NCI-H1105 (cell line): Measurements from ENCODE around the gene MYL10.
"Not testable (repeated sequence)": the region's sequence is repeated elsewhere in the genome, so short reads cannot be mapped to it uniquely, and the experiment has no call there.

Experiments
- DNase-seq: peaks from one replicate; lab custom pipeline; 2025; lab: John Stamatoyannopoulos, UW

MYL10 gene

DNA sequence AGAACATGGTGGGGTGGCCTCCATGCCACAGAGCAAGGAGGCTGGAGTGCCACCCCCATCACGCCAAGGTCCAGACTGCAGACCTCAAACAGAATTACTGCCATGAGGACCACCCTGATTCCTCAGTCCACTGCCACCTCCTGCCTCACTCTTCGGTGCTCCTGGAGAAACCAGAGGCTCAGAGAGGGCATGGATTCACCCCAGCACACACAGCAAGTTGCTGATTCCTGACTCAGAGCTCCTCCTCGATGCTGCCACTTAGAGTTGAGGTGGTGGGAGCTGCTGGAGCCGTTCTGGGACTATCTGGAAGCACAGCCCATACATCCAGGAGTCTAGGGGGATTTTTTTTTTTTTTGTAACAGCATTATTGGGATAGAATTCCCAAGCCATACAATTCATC lies 22.0 kb upstream of the MYL10 start:
- no peak for DNase-seq

DNA sequence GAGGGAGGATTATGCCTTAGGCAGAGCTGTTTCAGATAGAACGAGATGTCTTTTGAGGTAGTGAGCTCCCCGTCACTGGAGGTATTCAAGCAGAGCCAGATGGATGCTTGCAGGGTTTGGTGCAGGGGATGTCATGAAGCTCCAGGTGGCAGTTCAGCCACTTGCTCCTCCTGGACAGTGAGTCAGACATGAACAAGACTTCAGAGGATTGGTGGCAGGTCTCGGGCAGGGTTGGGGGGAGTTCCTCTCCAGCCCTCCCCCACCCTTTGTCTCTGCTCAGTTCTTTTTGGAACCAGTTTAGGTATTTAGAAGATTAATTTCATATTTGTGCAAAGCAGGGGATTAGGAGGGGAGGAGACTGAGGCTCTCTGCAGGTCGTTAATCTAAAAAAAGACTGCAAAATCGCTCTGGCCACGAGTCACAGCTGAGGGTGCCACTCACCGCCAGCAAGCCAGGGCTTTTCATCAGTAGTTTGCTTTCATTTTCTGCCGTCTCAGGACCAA lies 21.5 kb upstream of the MYL10 start:
- DNase-seq, result no peak

DNA sequence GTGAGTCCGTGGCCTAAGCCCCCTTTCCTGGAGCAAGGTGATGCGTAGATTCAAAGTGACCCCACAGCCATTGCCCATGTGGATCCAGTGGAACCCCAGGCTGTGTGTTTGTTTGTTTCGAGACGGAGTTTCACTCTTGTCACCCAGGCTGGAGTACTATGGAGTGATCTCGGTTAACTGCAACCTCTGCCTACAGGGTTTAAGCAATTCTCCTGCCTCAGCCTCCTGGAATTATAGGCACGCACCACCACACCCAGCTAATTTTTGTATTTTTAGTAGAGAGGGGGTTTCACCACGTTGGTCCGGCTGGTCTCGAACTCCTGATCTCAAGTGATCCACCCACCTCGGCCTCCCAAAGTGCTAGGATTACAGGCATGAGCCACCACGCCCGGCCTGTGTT lies 18.8 kb upstream of the MYL10 start:
- not testable (repeated sequence) for DNase-seq

DNA sequence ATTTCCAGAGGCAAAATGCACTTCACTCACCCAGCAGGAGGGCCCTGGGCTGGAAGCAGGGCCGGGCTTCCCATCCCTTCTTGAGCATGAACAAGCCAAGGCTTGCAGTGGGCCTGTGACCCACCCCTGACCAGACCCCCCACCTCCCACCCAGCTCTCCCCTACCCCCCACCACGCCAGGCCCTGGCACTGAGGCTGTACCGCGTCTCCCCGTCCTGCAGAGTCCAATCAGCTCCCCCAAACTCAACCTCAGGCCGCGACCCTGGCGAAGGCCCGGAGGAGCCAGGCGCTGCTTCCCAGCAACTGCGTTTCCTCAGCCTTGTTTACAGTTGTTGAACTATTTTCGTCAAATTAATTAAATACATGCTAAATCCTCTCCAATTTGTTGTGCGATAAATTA lies 16.9 kb upstream of the MYL10 start:
- no peak for DNase-seq

DNA sequence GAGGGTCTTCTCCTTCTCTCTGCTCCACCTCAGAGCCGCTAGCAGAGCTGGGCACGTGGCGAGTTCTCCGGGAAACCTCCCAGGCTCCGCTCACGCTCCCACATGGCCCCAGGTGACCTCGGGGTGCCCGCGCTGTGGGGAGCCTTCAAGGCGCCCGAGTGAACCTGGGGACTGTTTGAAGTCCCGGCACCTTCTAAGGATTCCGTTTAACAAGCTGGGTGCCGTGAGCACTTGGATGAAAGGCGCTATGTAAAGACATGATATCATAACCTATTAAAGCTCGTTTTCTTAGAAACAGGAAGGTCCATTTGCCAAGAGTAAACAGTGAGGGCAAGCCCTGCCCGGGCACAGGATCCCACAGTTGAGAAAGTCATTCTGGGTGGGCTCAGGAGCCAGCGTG lies 15.8 kb upstream of the MYL10 start:
- DNase-seq, result no peak

DNA sequence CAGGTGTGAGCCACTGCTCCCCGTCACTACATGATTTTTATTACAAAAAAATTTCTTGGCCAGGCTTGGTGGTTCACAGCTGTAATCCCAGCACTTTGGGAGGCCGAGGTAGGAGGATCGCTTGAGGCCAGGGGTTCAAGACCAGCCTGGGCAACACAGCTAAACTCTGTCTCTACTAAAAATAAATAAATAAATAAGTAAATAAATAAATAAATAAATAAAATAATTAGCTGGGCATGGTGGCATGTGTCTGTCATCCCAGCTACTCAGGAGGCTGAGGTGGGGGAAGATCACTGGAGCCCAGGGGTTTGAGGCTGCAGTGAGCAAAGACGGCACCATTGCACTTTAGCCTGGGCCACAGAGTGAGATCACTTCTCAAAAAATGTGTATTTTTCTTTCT lies 10.0 kb upstream of the MYL10 start:
- DNase-seq, result not testable (repeated sequence)

DNA sequence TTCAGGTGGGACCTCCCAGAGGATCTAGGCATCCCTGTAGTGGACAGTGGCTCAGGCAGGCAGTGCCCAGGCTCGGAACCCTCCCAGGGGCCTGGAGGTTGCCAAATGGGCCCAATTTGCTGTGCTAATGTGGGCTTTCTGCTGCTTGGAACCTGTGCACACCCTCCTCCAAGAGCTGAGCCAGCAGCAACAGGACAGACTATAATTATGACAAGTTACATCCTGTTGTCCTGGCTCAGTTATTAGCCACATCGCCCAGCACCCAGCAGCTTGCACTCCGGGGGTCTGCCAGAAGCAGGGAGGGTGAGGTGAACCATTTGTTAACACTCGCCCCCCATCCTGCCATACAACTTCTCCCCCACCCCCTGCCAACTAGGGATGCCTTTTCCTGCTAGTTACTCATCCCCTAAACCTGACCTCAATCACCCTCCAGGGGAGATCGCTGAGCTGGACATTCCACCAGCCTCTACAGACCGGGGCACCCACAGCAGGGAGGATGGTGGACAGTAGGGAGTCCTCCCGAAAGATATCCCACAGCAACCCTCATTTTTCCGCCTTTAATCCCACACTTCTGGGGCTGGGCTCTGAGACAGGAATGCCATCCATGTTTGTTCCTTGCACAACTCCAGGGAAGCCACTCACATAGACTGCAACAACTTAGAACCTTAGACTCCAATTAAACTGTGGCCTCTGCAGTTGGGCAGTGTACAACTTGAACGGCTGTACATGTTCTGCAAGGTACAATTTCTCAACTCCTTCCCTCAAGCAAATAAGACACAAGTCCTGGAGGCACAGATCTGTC lies 7.9 kb upstream of the MYL10 start:
- DNase-seq, result no peak

DNA sequence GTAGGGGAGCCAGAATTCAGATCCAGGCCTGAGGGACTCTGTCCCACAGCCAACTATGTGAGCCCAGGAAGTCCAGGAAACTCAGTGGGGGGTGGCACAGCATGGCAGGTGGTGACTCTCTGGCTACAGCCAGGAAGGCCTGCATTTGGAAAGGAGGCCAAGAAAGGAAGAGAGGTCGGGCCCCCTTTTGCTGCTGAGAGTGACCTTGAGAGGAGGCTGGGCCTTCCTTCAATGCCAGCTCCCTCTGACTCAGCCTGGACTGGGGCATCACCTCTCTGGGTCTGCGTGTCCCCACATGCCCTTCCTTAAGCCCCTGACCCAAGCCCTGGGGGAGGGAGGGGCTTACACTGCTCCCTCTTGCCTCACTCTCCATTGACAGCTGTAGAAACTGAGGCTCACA lies 6.4 kb upstream of the MYL10 start:
- no peak for DNase-seq

DNA sequence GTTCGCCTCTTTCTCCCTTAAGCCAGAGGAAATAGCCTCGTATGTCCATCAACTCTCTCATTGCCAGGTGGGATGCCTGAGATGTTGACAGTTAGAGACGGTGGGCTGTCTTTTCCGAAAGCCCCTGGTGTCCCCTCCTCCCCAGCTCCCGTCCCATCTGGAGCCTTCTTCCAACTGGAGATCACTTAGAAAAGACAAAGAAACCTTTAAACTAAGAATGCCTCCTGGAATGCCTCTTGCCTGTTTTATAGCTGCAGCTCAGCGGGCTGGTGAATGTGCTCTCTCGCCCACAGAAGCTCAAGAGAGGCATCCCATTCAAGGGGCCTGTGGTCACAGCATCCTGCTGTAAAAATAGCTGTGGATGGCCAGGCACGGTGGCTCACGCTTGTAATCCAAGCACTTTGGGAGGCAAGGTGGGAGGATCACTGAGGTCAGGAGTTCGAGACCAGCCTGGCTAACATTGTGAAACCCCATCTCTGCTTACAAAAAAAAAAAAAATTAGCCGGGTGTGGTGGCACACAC lies 5.2 kb upstream of the MYL10 start:
- DNase-seq, result no peak

DNA sequence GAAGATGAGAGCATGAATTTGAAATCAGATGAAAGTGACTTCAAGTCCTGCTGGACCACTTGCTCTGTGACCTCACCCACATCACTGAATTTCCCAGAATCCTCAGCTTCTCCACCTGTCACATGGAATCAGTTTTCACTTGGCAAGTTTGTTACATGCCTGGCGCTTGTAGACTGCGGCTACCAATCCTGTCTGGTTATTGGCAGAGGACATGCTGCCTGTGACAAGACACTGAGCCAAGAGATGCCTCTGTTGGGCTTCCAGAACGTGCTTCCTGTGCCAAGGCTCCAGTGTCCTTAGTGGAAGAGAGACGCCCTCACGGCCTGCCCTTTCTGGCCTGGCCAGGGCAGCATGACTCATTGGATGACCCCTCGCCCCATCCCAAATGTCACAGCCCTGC lies 4.4 kb upstream of the MYL10 start:
- DNase-seq, result no peak

DNA sequence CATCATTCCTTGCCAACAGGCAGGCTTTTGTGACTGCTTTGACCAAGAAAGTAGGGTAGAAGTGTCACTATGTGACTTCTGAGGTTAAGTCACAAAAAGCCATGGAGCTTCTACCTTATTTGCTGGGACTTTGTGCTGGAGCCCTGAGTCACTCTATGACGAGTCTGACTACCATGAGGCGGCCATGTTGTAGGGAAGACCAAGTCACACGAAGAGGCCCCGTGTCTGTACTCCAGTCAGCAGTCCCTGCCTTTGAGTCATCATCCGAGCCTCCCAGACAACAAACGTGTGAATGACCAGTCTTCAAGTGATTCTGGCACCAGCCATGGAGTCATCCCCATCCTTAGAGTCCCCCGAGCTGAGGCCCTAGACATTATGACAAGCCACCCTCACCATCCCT lies 3.5 kb upstream of the MYL10 start:
- DNase-seq, result no peak

DNA sequence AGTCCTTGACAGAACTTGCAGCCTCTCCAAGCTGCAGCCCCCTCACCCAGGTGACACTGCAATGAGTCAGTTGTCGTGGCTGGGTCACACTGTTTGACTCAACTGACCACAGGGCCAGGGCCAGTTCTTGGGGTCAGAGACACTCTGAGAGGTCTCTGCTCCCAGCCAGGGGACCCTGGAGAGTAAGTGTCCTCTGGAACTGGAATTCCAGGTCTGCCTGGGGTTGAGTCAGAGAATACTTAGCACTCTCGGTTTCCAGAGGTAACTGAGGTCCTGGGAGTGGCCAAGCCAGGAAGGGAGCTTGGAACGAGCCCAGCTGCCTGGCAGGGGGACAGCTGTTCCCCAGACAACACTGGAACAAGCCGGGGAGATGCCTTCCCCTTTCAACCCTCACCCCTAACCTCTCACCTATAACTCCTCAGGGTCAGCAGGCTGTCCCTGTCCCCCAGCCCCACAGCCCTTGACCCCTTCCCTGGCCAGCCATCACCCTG lies 2.2 kb upstream of the MYL10 start:
- no peak for DNase-seq

DNA sequence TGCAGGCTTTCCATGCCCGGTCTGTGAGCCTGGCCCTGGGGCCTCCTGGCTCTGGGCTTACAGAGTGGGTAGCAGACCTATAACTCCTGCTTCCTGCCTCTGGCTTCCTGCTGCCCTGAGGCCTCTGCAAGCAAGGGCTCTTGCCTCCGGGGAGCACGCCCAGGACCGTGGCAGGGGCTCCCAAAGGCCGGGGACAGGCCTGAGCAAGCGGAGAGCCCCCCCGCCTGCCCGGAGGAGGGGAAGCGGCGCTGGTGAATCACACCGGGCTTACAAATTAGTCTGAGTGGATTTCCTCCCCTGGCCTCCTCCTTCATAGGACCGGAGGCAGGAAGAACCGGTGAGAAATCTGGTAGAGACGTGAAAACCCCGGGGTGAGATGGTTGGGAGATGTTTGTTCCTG lies 1.5 kb upstream of the MYL10 start:
- no peak for DNase-seq

DNA sequence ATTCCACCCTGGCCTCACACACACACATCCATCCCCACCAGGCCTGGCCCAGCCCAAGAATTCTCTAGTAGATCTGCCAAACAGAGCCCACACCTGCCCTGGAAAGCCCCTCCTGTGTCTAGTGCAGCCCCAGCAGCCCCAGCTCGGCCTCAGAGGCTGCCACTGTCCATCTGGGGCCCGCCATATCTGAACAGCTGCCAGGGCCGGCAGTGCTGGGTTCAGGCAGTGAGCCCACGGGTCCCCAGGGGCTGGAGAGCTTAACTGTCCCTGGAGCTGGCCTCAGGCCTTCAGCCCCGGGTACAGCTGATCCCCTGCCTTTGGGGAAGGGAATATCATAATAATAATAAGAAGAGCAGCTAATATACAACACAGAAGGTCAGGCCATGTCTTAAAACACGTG lies 574 bp downstream of the MYL10 start:
- no peak for DNase-seq

DNA sequence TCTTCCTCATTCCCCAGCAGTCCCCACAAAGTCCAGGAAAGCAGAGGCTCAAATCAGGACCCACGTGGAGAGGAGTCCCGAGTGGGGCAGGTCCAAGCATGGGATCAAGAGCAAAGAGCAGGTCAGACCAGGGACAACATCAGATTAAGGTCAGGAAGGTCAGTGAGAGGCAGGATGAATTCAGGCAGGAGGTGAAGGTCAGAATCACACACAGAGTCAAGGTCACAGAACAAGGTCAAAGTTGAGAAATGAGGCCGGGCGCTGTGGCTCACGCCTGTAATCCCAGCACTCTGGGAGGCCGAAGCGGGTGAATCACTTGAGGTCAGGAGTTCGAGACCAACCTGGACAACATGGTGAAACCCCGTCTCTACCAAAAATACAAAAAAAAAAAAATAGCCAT lies 2.3 kb downstream of the MYL10 start:
- no peak for DNase-seq

DNA sequence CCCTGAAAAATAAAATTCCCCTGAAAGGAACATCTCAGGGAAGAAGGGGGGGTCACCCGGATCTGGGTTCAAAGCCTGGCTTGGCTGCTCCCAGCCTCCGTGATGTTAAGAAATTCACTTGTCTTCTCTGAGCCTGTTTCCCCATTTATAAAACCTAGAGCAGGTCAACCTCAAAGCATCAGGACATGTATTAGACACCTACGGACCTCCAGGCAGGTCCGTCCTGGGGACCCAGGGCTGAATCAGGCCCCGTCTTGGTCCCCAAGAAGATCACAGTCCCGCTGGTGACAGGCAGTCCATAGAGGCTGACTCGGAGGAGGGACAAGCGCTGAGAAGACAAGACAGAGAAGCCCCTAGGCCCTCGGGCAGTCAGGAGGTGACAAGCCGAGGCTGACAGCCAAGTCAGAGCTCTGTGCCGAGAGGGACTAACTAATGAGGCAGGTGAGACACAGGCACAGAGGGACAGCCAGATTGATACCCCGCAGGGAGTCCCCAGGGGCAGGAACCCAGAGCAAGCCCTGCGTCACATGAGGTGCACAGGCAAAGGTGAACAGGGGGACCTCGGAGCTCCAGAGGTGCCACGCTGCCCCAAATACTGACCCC lies 2.9 kb downstream of the MYL10 start:
- no peak for DNase-seq

DNA sequence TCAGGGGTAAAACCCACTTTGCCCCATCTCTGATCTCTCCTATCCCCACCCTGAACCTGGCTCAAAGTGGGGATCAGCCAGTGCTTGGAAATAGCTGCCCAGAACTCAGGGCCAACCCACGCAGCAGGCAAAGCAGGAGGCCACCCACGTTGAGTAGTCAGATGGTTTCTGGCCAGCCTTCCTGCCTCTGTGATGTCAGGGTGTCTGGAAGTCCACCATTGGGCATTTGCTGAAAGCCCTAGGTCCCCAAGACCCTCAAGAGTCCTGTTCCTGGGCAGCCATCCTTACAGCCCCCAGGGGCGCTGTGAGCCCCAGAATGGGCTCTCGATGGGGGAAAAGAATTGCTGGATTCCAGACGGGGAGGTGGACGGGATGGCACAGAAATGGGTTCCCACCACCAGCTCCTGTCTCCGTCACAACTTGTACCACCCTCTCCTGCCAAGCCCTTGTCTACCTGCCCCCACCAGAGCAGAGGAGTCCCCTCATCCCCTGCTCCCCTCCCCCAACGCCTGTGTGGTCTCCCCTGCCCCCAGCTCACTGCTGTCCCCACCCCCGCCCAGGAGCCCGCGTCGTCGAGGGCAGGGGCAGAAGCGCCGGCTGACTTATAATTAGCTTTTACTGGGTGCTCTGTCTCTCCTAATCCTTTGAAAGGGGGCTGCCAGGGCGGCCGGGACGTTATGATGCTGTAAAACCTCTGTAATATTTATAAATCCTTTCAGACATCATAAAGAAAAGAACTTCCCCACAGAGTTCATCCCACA lies 3.9 kb downstream of the MYL10 start:
- no peak for DNase-seq

DNA sequence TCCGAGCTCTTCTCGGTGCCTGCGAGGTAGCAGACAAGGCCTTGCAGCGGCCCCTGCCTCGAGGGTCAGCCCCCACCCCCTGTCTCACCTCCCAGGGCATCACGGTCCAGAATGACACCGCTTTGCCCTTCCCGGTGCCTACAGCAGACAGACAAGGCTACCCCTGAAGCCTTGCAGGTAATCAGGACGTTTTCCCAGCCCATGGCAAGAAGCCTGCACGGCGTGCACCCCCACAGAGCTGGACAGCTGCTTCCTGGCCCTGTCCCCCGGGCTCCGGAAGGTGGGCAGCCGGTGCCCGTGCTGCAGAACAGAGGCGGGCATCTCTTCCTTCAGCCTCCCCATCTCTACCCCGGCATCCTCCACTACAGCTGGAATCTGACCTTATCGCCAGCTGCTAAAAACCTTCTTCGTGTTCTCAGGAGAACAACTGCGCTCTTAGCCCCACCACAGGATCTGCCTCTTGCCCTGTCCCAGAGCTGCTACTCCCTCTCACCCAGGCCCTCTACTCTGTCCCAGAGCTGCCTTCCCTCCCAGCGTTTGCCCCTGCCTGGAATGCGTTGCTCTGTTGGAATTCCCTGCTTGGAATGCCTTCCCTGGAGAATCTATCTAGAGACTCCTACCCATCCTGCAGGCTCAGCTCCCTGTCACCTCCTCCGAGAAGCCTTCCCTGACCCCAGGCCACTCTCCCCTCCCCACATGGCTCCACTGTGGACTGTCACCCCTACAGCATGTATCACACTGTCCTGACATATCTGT lies 4.7 kb downstream of the MYL10 start:
- DNase-seq, result no peak

DNA sequence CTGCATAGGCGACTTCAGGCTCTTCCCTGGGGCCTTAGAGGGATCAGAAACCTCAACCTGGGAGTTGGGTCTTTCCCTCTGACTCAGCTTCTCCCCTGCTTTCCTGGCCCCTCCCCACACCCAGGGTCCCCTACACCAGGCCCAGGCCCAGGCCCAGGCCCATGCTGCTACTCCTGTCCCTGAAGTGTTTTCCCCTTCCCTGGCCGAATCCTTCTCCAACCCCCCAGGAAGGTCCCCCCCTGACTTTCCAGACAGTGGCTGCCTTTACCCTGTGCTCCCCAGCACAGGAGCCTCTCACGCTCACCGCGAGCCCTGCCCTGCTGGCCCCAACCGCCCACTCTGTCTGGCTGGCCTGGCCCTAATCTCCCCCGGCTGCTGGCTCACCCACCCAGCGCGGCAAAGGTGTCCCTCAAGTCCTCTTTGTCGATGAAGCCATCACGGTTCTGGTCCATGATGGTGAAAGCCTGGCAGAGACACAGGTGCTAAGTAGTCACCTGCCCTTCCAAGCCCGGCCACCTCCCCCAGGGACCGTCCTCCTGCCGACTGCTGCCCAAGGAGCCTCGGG lies 6.4 kb downstream of the MYL10 start:
- no peak for DNase-seq

DNA sequence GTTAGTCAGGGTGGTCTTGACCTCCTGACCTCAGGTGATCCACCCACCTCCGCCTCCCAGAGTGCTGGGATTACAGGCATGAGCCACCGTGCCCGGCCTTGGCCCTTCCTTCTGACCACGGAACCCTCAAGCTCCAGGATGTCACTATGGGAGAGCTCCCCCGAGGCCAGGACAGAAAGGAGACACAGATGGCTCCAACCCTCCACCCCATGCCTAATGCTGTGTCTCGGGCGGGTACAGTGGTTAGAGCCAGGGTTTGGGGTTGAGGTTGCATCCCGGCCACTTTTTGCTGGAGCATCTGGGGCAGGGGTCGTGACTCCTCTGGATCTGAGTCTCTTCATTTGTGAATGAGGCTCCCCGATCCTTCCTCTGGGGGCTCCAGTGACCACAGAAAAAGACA lies 8.1 kb downstream of the MYL10 start:
- DNase-seq, result no peak

DNA sequence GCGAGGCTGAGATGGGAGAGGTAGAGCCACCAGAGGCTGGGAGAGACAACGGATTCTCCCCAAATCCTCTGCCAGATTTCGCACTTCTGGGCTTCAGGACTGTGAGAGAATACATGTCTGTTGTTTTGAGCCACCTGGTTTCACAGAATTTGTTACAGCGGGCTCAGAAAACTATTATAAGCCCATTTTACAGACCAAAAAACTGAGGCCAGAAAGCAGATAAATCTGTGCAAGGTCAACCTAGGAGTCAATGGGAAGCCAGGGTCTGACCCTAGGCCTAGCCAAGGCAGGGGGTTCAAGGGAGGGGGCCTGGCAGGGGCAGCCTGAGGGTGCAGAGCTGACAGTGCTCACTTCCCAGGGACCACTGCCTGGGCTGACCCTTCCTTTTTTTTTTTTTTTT lies 8.7 kb downstream of the MYL10 start:
- DNase-seq, result no peak

DNA sequence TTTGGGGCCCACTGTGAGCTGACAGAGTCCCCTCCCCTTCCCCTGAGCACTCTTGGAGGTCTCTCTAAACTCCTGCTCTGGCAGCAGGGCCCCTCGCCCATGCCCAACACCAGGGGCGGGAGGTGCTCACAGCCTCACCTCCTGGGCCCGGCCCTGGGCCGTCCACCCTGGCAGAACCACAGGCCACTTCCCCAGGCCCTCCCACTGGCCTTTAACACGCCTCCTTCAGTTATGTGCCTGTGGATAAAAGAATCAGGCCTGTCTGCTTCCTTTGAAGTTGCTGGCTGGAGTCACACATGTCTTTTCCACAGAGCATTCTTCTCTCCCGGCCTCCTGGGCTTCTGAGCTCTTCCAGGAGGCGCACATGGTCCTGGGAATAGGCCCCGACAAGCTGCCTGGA lies 10.2 kb downstream of the MYL10 start:
- no peak for DNase-seq
